Subcutaneous preadipocyte (primary cell): ENCODE results near the gene HINT1. TPM values are rescaled to one million over a fixed set of nuclear protein-coding genes. Genes with fewer than 3 reads are reported as not detected.

Experiments
- total RNA-seq: library from RNA; depleted of rRNA; stranded (reverse); fragments of >200 nt; gene quantifications from 2 replicates; pipeline ENCODE4 v1.2.3, GENCODE V29; 2012

The HINT1 gene
- total RNA-seq = 120 and 182 TPM in 2 replicates

DNA sequence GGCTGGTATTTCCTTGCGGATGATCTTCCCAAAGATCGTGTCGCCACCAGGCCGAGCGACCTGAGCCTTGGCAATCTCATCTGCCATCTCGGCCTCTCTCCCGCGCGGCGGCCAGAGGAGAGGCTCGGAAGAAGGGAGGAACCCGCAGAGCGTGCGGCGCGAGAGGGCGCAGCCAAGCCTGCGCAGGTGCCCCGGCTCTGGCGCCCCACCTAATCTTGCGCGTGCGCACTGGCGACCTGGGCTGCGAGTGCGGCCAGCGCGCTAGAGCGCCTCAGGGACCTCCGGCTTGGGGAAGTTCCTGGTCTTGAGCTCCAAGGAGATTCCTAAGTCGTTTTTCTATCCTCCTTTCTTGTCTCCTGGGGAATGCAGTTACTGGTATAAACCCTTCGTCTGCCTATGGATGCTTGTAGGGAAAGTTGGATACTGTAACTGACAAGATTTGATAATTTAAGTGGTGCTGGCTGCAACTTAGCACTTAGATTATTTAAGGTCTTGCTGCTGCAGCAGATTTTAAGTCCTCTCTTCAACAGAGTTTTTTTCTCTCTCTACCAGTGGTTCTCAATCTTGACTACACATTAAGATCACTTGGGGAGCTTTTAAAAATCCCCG, at the start of gene HINT1:
Gene HINT1 (minus strand): TSS at position 138 of the 609 bp plus-strand sequence. CDS start 51 bp downstream, at position 87.

DNA sequence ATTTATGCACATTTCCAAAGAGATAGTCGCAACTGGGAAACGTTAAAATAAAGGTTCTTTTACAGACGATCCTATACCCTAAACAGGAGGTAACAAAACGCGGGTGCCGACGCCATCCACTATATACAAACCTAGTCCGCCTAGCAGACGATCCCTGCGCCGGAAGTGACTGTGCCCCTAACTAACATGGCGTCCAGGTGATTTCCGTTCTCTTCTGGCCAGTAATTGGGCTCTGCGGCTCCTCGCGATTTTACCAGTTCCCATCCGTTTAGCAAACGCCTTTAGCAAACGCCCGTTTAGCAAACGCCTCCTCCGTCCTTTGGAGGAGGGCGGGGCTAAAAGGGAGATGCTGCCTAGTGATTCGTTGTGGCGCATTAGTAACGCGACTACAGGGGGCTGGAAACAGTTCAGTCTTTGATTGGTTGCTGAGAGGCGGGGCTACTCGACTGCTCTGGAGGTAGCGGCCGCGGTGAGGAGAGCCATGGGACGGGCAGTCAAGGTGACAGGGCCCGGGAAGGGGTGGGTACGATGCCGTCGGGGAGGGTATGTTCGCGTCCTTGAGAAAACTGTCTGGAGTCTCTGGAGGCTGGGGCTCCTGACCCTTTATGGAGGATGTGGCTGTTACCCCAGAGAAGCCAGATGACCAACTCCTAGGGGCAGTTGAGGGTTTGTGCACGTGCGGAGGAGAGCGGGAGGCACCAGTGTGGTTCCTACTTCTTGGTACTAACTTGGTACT, 5.7 kb upstream of the HINT1 start, which contains the start of gene LYRM7:
Gene LYRM7 (plus strand): TSS at position 405 of the 736 bp plus-strand sequence. CDS start 77 bp downstream, at position 482.

Other genes with a start within 250 kb of the HINT1 start
- 6.2 and 9.6 TPM in 2 replicates for gene LYRM7, start 5.7 kb upstream of the HINT1 start, total RNA-seq
- gene CDC42SE2, start 98.8 kb upstream of the HINT1 start, total RNA-seq = 16.9 and 19.7 TPM in 2 replicates